Activated T-helper 1 cell treated with anti-CD3 and anti-CD28 coated beads, Interleukin-12 subunit alpha, Interleukin-12 subunit beta, Interleukin-2, Interleukin-4 antibody, amounts not matched to agents 30 ng/mL and 10 ng/mL and 1 ng/mL, durations not matched to agents 14 hours and 24 hours and 36 hours (primary cell): ENCODE measurements around the gene PTPRU. TPM values are rescaled to one million over a fixed set of nuclear protein-coding genes. Genes with fewer than 3 reads are reported as not detected.

ENCODE experiments used
- DNase-seq: peaks from one replicate; pipeline ENCODE4 v3.0.0; 2021; ENCODE audit warnings: low spot score
- H3K27ac Mint-ChIP-seq: one replicate; pipeline ENCODE4 v1.8.0; 2021; ENCODE audit warnings: mild to moderate bottlenecking, mixed read lengths
- H3K27me3 Mint-ChIP-seq: one replicate; pipeline ENCODE4 v1.8.0; 2022; ENCODE audit warnings: mild to moderate bottlenecking, moderate library complexity, mixed read lengths; ENCODE audit not compliant: insufficient read depth
- H3K36me3 Mint-ChIP-seq: one replicate; pipeline ENCODE4 v1.8.0; 2021; ENCODE audit warnings: low read depth, mixed read lengths
- H3K4me1 Mint-ChIP-seq: one replicate; pipeline ENCODE4 v1.8.0; 2021; ENCODE audit warnings: low read depth, mixed read lengths
- H3K4me3 Mint-ChIP-seq: one replicate; pipeline ENCODE4 v1.8.0; 2021; ENCODE audit warnings: mild to moderate bottlenecking, moderate library complexity, mixed read lengths
- H3K9me3 Mint-ChIP-seq: one replicate; pipeline ENCODE4 v1.8.0; 2021; ENCODE audit warnings: mixed read lengths
- intact Hi-C: fragments of 100-400 bp; cut with micrococcal nuclease; formaldehyde crosslinking; loops from one replicate; pipeline ENCODE4 v1.15.1; 2024
- total RNA-seq: library from RNA; stranded (reverse); gene quantifications from 2 replicates; pipeline ENCODE4 v1.2.3, GENCODE V29; 2022

PTPRU gene
- total RNA-seq, 1 donor from 2014 or later = 0.67 TPM

GRCh38 chr1:29282135-29282923, 46.0 kb downstream of the PTPRU start:
- Mint-ChIP-seq H3K27me3 (peaks cover 3% of the 10 kb centered on the region), H3K36me3 (no peaks in the 10 kb centered on the region), H3K4me1 (peaks cover 6% of the 10 kb centered on the region), H3K9me3 (no peaks in the 10 kb centered on the region), H3K27ac (no peak overlapping the region), H3K4me3 (no peak overlapping the region)
- no peak for DNase-seq
- intact Hi-C loops = no loop called here

GRCh38 chr1:29282924-29283803, 46.8 kb downstream of the PTPRU start:
- H3K27me3 Mint-ChIP-seq = peaks cover 3% of the 10 kb centered on the region
- intact Hi-C loops = no loop called here

GRCh38 chr1:29283804-29284195, 47.5 kb downstream of the PTPRU start:
- Mint-ChIP-seq H3K4me3 (no peak overlapping the region), H3K27me3 (peaks cover 3% of the 10 kb centered on the region), H3K4me1 (peaks cover 6% of the 10 kb centered on the region), H3K27ac (no peak overlapping the region), H3K9me3 (no peaks in the 10 kb centered on the region), H3K36me3 (no peaks in the 10 kb centered on the region)
- no peak for DNase-seq
- intact Hi-C loops = no loop called here

More at GRCh38 chr1:29282924-29283803, 46.8 kb downstream of the PTPRU start:
- H3K4me3 Mint-ChIP-seq = no peak overlapping the region
- H3K36me3 Mint-ChIP-seq = no peaks in the 10 kb centered on the region
- DNase-seq = no peak
- peaks cover 6% of the 10 kb centered on the region for H3K4me1 Mint-ChIP-seq
- H3K9me3 Mint-ChIP-seq = no peaks in the 10 kb centered on the region
- H3K27ac Mint-ChIP-seq = no peak overlapping the region

- Mint-ChIP-seq H3K4me1 (peaks cover 6% of the 10 kb centered on the region), H3K9me3 (no peaks in the 10 kb centered on the region), H3K36me3 (no peaks in the 10 kb centered on the region), H3K4me3 (no peak overlapping the region), H3K27ac (no peak overlapping the region), H3K27me3 (no peaks in the 10 kb centered on the region)
- DNase-seq = no peak
- intact Hi-C loops = no loop called here
Observed at GRCh38 chr1:29284286-29284960, 48.1 kb downstream of the PTPRU start.

- Mint-ChIP-seq H3K9me3 (no peaks in the 10 kb centered on the region), H3K4me1 (peaks cover 6% of the 10 kb centered on the region), H3K27me3 (no peaks in the 10 kb centered on the region), H3K36me3 (no peaks in the 10 kb centered on the region), H3K4me3 (no peak overlapping the region), H3K27ac (no peak overlapping the region)
- intact Hi-C loops = no loop called here
- no peak for DNase-seq
Observed at GRCh38 chr1:29284961-29285560, 48.7 kb downstream of the PTPRU start.

GRCh38 chr1:29285771-29286170, 49.4 kb downstream of the PTPRU start:
- no peak for DNase-seq
- Mint-ChIP-seq H3K9me3 (no peaks in the 10 kb centered on the region), H3K27me3 (no peaks in the 10 kb centered on the region), H3K4me3 (no peak overlapping the region), H3K27ac (no peak overlapping the region), H3K4me1 (peaks cover 6% of the 10 kb centered on the region), H3K36me3 (no peaks in the 10 kb centered on the region)
- intact Hi-C loops = no loop called here

- Mint-ChIP-seq H3K9me3 (no peaks in the 10 kb centered on the region), H3K4me3 (no peak overlapping the region), H3K27me3 (no peaks in the 10 kb centered on the region), H3K27ac (no peak overlapping the region), H3K4me1 (peaks cover 6% of the 10 kb centered on the region), H3K36me3 (no peaks in the 10 kb centered on the region)
- DNase-seq = no peak
- intact Hi-C loops = no loop called here
Observed at GRCh38 chr1:29286194-29286767, 50.0 kb downstream of the PTPRU start.

GRCh38 chr1:29289493-29289892, 53.2 kb downstream of the PTPRU start:
- no peaks in the 10 kb centered on the region for H3K9me3 Mint-ChIP-seq
- no peaks in the 10 kb centered on the region for H3K27me3 Mint-ChIP-seq
- intact Hi-C loops = no loop called here
- no peaks in the 10 kb centered on the region for H3K4me1 Mint-ChIP-seq
- no peaks in the 10 kb centered on the region for H3K36me3 Mint-ChIP-seq
- DNase-seq = no peak
- no peak overlapping the region for H3K4me3 Mint-ChIP-seq
- no peak overlapping the region for H3K27ac Mint-ChIP-seq

GRCh38 chr1:29290414-29290985, 54.2 kb downstream of the PTPRU start:
- DNase-seq = no peak
- Mint-ChIP-seq H3K27me3 (peaks cover 5% of the 10 kb centered on the region), H3K9me3 (no peaks in the 10 kb centered on the region), H3K4me1 (no peaks in the 10 kb centered on the region), H3K27ac (no peak overlapping the region), H3K4me3 (no peak overlapping the region), H3K36me3 (no peaks in the 10 kb centered on the region)
- intact Hi-C loops = no loop called here

- Mint-ChIP-seq H3K9me3 (no peaks in the 10 kb centered on the region), H3K4me1 (no peaks in the 10 kb centered on the region), H3K27ac (no peak overlapping the region), H3K36me3 (no peaks in the 10 kb centered on the region), H3K4me3 (no peak overlapping the region), H3K27me3 (peaks cover 7% of the 10 kb centered on the region)
- intact Hi-C loops = no loop called here
- DNase-seq = no peak
Observed at GRCh38 chr1:29291756-29292155, 55.4 kb downstream of the PTPRU start.

GRCh38 chr1:29292344-29292743, 56.0 kb downstream of the PTPRU start:
- DNase-seq = no peak
- intact Hi-C loops = no loop called here
- no peak overlapping the region for H3K4me3 Mint-ChIP-seq
- no peaks in the 10 kb centered on the region for H3K4me1 Mint-ChIP-seq
- no peak overlapping the region for H3K27ac Mint-ChIP-seq
- H3K27me3 Mint-ChIP-seq = peaks cover 8% of the 10 kb centered on the region
- H3K36me3 Mint-ChIP-seq = no peaks in the 10 kb centered on the region
- no peaks in the 10 kb centered on the region for H3K9me3 Mint-ChIP-seq

GRCh38 chr1:29297450-29297849, 61.1 kb downstream of the PTPRU start:
- Mint-ChIP-seq H3K27ac (no peak overlapping the region), H3K36me3 (no peaks in the 10 kb centered on the region), H3K9me3 (no peaks in the 10 kb centered on the region), H3K4me1 (no peaks in the 10 kb centered on the region), H3K4me3 (no peak overlapping the region), H3K27me3 (peaks cover 11% of the 10 kb centered on the region)
- intact Hi-C loops = no loop called here
- DNase-seq = no peak
